ENCODE measurements around the gene ERFE. TPM values are rescaled to one million over a fixed set of nuclear protein-coding genes. Genes with fewer than 3 reads are reported as not detected.

ERFE gene
- total and polyA plus RNA-seq, 2 of the 13 experiments (the other 11 are each of a cell fraction or from before 2014, with no cell fraction given) = 0.09 TPM; not detected in 1

GRCh38 chr2:238164906-238165287, 6.1 kb downstream of the ERFE start:
- no peak for ATAC-seq
- intact Hi-C loops (cut with micrococcal nuclease; ENCODE audit: unreplicated experiment) = no loop called here

DNA sequence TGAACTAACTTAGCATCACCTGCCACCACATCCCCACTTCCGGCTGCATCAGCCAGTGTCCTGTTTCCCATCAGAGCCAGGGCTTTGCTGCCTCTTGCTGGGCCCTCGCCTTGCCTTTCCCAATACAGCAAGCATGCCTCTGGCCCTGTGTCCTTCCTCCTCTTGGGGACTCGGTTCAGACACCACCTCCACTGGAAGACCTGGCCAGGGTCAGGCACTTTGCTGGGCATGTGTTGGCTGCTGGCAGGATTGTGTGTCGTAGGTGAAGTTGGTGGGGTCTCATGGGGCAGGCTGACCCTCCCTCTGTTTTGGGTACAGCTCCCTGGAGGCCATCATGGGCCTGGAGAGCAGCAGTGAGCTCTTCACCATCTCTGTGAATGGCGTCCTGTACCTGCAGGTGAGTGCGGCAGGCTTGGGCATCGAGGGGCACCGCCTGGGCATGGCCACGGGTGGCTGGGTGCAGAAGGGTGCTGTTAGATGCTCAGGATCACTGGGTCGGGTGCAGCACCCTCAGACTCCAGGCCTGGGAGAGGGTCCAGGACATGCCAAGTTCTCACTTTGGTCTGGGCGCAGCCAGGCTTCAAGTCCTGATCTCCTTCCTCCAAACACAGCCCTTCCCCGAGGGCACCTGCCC, 6.6 kb downstream of the ERFE start:
- Histone ChIP-seq H4K20me1 (ENCODE audit: insufficient read depth, low read length) (no peaks in the 10 kb centered on the region), H3K9me3 (ENCODE audit: low read length) (no peaks in the 10 kb centered on the region), H3K27ac (ENCODE audit: extremely low read length, insufficient read depth, low read length) (no peak overlapping the region), H3K79me2 (ENCODE audit: insufficient read depth, low read length) (no peaks in the 10 kb centered on the region), H3K9ac (ENCODE audit: insufficient read depth, low read depth, low read length) (no peak overlapping the region), H3K36me3 (replicated peaks in 1 of 2; ENCODE audit: control insufficient read depth in 1 of 2, insufficient read depth in 2 of 2, low read length in 2 of 2) (peaks cover 8 to 17% of the 10 kb centered on the region in 2 experiments; a peak in 4 of 5 replicates), H3K4me1 (ENCODE audit: insufficient read depth, low read length) (peaks cover 23% of the 10 kb centered on the region), H3K4me3 (replicated peaks in 1 of 3; ENCODE audit: insufficient read depth in 1 of 3, low read depth in 2 of 3, low read length in 3 of 3) (no peak overlapping the region), H3K4me2 (ENCODE audit: low read depth, low read length) (no peak overlapping the region), H3K27me3 (ENCODE audit: control insufficient read depth in 1 of 2, insufficient read depth in 2 of 2, low read length in 2 of 2) (peaks cover 19 to 39% of the 10 kb centered on the region in 2 experiments), H2AFZ (ENCODE audit: low read length) (no peak overlapping the region)
- ChIA-PET POLR2A (no interaction called here), CTCF (ENCODE audit: low intra/inter-chr PET ratio, low total read pairs) (no interaction called here)
- intact Hi-C loops (cut with micrococcal nuclease; ENCODE audit: unreplicated experiment) (no loop called here), in situ Hi-C loops (cut with HindIII; ENCODE audit: extremely low pct_ligation_motif_present, low pct_unique_long_range_greater_than_20kb) (no loop called here)
- 81% methylated on average over 4 of the region's 12 CpGs for whole genome bisulfite sequencing (ENCODE audit: low lambda C conversion rate)
- ATAC-seq (no peak), FAIRE-seq (no peak), DNase-seq (ENCODE audit: low spot score) (no peak)
- no TSS peak for BruUV-seq (replicated peaks)
- TF ChIP-seq ZNF598 (CRISPR knock-in tag; IDR thresholded peaks at IDR 0.05; ENCODE audit: borderline replicate concordance) = no peak
- no peak for TF ChIP-seq SNAPC2 (CRISPR knock-in tag; IDR thresholded peaks at IDR 0.05)
- TF ChIP-seq ZNF276 (CRISPR knock-in tag; IDR thresholded peaks at IDR 0.05; ENCODE audit: low read depth) = no peak
- no peak for TF ChIP-seq NFKBIZ (CRISPR knock-in tag; IDR thresholded peaks at IDR 0.05)
- TF ChIP-seq ZBTB2 (CRISPR knock-in tag; IDR thresholded peaks at IDR 0.05; ENCODE audit: low read depth) = no peak
- no peak for TF ChIP-seq SNAPC4 (CRISPR knock-in tag; IDR thresholded peaks at IDR 0.05)
- TF ChIP-seq, protein P1, sequence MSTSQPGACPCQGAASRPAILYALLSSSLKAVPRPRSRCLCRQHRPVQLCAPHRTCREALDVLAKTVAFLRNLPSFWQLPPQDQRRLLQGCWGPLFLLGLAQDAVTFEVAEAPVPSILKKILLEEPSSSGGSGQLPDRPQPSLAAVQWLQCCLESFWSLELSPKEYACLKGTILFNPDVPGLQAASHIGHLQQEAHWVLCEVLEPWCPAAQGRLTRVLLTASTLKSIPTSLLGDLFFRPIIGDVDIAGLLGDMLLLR (CRISPR knock-in tag; IDR thresholded peaks at IDR 0.05) = no peak

More at GRCh38 chr2:238164906-238165287, 6.1 kb downstream of the ERFE start:
- no peaks in the 10 kb centered on the region for H4K20me1 ChIP-seq (ENCODE audit: insufficient read depth, low read length)
- H3K9me3 ChIP-seq (ENCODE audit: low read length) = no peaks in the 10 kb centered on the region
- TF ChIP-seq KDM5B (CRISPR knock-in tag; IDR thresholded peaks at IDR 0.05; ENCODE audit: borderline replicate concordance) = no peak
- TF ChIP-seq NR2C2 (CRISPR knock-in tag; IDR thresholded peaks at IDR 0.05; ENCODE audit: borderline replicate concordance) = no peak
- TF ChIP-seq ZFP37 (CRISPR knock-in tag; IDR thresholded peaks at IDR 0.05; ENCODE audit: borderline replicate concordance) = no peak
- no peak overlapping the region for H3K4me2 ChIP-seq (ENCODE audit: low read depth, low read length)
- H3K27me3 ChIP-seq (ENCODE audit: control insufficient read depth in 1 of 2, insufficient read depth in 2 of 2, low read length in 2 of 2) = peaks cover 22 to 44% of the 10 kb centered on the region in 2 experiments
- H2AFZ ChIP-seq (ENCODE audit: low read length) = no peak overlapping the region
- no TSS peak for BruUV-seq (replicated peaks)
- peaks cover 7 to 12% of the 10 kb centered on the region in 2 experiments; a peak in 4 of 5 replicates for H3K36me3 ChIP-seq (replicated peaks in 1 of 2; ENCODE audit: control insufficient read depth in 1 of 2, insufficient read depth in 2 of 2, low read length in 2 of 2)
- no peaks in the 10 kb centered on the region for H3K79me2 ChIP-seq (ENCODE audit: insufficient read depth, low read length)
- ChIA-PET CTCF (ENCODE audit: low intra/inter-chr PET ratio, low total read pairs) (no interaction called here), POLR2A (no interaction called here)
- H3K9ac ChIP-seq (ENCODE audit: insufficient read depth, low read depth, low read length) = no peak overlapping the region
- H3K27ac ChIP-seq (ENCODE audit: extremely low read length, insufficient read depth, low read length) = no peak overlapping the region
- no peak for DNase-seq (ENCODE audit: low spot score)
- H3K4me1 ChIP-seq (ENCODE audit: insufficient read depth, low read length) = peaks cover 28% of the 10 kb centered on the region
- in situ Hi-C loops (cut with HindIII; ENCODE audit: extremely low pct_ligation_motif_present, low pct_unique_long_range_greater_than_20kb) = no loop called here
- H3K4me3 ChIP-seq (replicated peaks in 1 of 3; ENCODE audit: insufficient read depth in 1 of 3, low read depth in 2 of 3, low read length in 3 of 3) = no peak overlapping the region
- FAIRE-seq = no peak
- WGBS (ENCODE audit: low lambda C conversion rate) = 69% methylated on average over 8 of the region's 8 CpGs

Data from HepG2 (cell line).